Renal cortical epithelial cell (primary cell): ENCODE measurements around the gene C10orf62. TPM values are rescaled to one million over a fixed set of nuclear protein-coding genes. Genes with fewer than 3 reads are reported as not detected.
"Not testable (repeated sequence)": the region's sequence is repeated elsewhere in the genome, so short reads cannot be mapped to it uniquely, and the experiment has no call there.

Experiments
- DNase-seq: peaks from one replicate; pipeline ENCODE4 v3.0.0-alpha.2; 2011; ENCODE audit warnings: low read depth
- total RNA-seq: library from RNA; depleted of rRNA; stranded (reverse); fragments of >200 nt; gene quantifications from 2 replicates; pipeline ENCODE4 v1.2.3, GENCODE V29; 2014

C10orf62 gene
- total RNA-seq, 1 donor from 2014 or later: 3.2 TPM

GRCh38 chr10:97564776-97565175 lies 24.7 kb upstream of the C10orf62 start:
- no peak for DNase-seq

- DNase-seq: no peak
Observed at GRCh38 chr10:97566336-97566996, 23.1 kb upstream of the C10orf62 start.

- DNase-seq: no peak
Observed at GRCh38 chr10:97567891-97568290, 21.6 kb upstream of the C10orf62 start.

- no peak for DNase-seq
Observed at GRCh38 chr10:97570146-97570788, 19.3 kb upstream of the C10orf62 start.

- DNase-seq: no peak
Observed at GRCh38 chr10:97570789-97571471, 18.6 kb upstream of the C10orf62 start.

- DNase-seq: peak; percentile 76
Observed at GRCh38 chr10:97571622-97572021, 17.9 kb upstream of the C10orf62 start.

GRCh38 chr10:97572214-97572989 lies 17.1 kb upstream of the C10orf62 start, which contains the start of gene ANKRD2:
Gene ANKRD2, plus strand, starts transcription at chr10:97572779. Its CDS starts 10 bp downstream, at chr10:97572789.
- peak; percentile 78 for DNase-seq

- DNase-seq: peak; percentile 69
Observed at GRCh38 chr10:97573021-97573420, 16.5 kb upstream of the C10orf62 start.

- DNase-seq: no peak
Observed at GRCh38 chr10:97573672-97574071, 15.8 kb upstream of the C10orf62 start.

GRCh38 chr10:97574374-97575126 lies 15.0 kb upstream of the C10orf62 start:
- DNase-seq: peak; percentile 99

GRCh38 chr10:97575127-97575668 lies 14.3 kb upstream of the C10orf62 start:
- DNase-seq: peak; percentile 40

- not testable (repeated sequence) for DNase-seq
Observed at GRCh38 chr10:97576487-97576886, 13.0 kb upstream of the C10orf62 start.

GRCh38 chr10:97577701-97578100 lies 11.8 kb upstream of the C10orf62 start:
- DNase-seq: no peak

- DNase-seq: no peak
Observed at GRCh38 chr10:97578171-97578844, 11.2 kb upstream of the C10orf62 start.

GRCh38 chr10:97580421-97581367 lies 8.8 kb upstream of the C10orf62 start:
- DNase-seq: no peak

GRCh38 chr10:97582169-97582568 lies 7.4 kb upstream of the C10orf62 start:
- DNase-seq: no peak

- DNase-seq: no peak
Observed at GRCh38 chr10:97583476-97583875, 6.0 kb upstream of the C10orf62 start.

- peak; percentile 97 for DNase-seq
Observed at GRCh38 chr10:97584060-97584797, 5.3 kb upstream of the C10orf62 start, which contains the start of gene HOGA1. Gene HOGA1, plus strand, starts transcription at chr10:97584389. Its CDS starts 315 bp downstream, at chr10:97584704.
